ENCODE data around the gene ISLR. TPM values are rescaled to one million over a fixed set of nuclear protein-coding genes. Genes with fewer than 3 reads are reported as not detected.
A peak's percentile ranks its signal among the peaks of the same experiment; 100 is the strongest.

Gene ISLR
- total and polyA plus RNA-seq, 2 donors: 6.9 to 11.0 TPM

DNA sequence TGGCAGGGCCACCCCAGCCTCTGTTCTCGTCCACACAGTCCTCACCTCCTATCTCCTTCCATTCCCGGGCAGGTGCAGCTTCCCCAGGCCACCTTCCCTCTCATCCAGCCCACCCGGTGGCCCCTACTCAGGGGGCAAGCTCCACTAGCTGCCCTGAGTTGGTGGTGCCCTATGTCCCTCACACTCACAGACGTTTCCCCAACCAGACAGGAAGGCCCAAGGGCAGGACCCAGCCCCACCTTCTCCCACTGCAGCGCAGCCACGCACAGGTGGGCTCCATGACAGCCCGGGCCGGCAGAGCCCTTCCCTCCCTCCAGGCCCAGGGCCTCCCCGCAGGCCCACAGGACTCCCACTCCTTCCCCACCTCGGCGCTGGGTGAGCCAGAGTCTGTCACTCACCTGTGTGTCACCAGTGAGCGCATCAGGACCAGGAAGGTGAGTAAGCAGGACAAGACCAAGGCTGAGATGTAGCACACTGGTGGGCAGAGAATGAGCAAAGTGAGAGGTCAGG, 11.1 kb downstream of the ISLR start:
- Histone ChIP-seq H3K27me3 (ENCODE audit: control insufficient read depth in 2 of 2, insufficient read depth in 1 of 2, low read length in 1 of 2) (no peaks in the 10 kb centered on the region), H3K27ac (ENCODE audit: low read depth in 1 of 2, low read length in 1 of 2) (no peak overlapping the region), H3K4me3 (ENCODE audit: low read length in 2 of 2) (no peak overlapping the region), H3K9me3 (ENCODE audit: control insufficient read depth in 2 of 2, insufficient read depth in 1 of 2, low read length in 1 of 2) (no peaks in the 10 kb centered on the region), H3K36me3 (ENCODE audit: control insufficient read depth in 2 of 2, insufficient read depth in 2 of 2, low read length in 1 of 2) (no peaks in the 10 kb centered on the region), H3K4me1 (ENCODE audit: control insufficient read depth in 2 of 2, insufficient read depth in 2 of 2, low read length in 2 of 2) (peaks cover 0 to 6% of the 10 kb centered on the region in 2 donors)
- DNase-seq (ENCODE audit: low read depth in 6 of 9, low spot score in 9 of 9): no peak
- WGBS: 88% methylated on average over 12 of the region's 12 CpGs

DNA sequence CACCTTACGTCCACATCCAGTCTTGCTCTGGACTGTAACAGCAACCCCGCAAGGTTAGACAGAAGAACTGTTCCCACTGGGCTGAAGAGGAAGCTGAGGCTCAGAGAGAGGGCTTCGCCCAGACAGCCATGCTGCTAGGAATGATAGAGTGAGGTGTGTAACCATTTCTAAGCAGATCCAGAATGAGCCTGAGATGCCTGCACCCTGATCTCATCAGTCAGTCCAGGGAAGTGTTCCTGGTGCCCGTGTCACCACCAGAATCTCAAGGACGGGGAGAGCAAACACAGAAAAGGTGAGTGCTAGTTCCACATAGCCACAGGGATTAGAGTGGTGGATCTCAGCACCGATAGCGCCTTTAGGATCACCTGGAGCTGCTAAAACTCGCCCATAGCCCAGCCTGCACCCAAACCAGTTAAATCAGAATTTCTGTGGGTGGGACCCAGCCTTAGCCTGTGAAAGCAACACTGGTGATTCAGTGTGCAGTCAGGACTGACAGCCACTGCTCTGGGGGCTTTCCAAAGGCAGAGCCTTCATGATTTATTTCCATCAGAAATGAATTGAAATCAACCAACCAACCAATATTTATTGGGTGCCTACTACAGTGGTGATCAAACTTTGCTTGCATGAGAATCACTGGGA, 12.3 kb downstream of the ISLR start:
- Histone ChIP-seq H3K27me3 (ENCODE audit: control insufficient read depth in 2 of 2, insufficient read depth in 1 of 2, low read length in 1 of 2) (no peaks in the 10 kb centered on the region), H3K27ac (ENCODE audit: low read depth in 1 of 2, low read length in 1 of 2) (no peak overlapping the region), H3K4me1 (ENCODE audit: control insufficient read depth in 2 of 2, insufficient read depth in 2 of 2, low read length in 2 of 2) (no peaks in the 10 kb centered on the region), H3K4me3 (ENCODE audit: low read length in 2 of 2) (no peak overlapping the region), H3K9me3 (ENCODE audit: control insufficient read depth in 2 of 2, insufficient read depth in 1 of 2, low read length in 1 of 2) (no peaks in the 10 kb centered on the region), H3K36me3 (ENCODE audit: control insufficient read depth in 2 of 2, insufficient read depth in 2 of 2, low read length in 1 of 2) (no peaks in the 10 kb centered on the region)
- DNase-seq (ENCODE audit: low read depth in 6 of 9, low spot score in 9 of 9): no peak
- WGBS: 82% methylated on average over 8 of the region's 8 CpGs

DNA sequence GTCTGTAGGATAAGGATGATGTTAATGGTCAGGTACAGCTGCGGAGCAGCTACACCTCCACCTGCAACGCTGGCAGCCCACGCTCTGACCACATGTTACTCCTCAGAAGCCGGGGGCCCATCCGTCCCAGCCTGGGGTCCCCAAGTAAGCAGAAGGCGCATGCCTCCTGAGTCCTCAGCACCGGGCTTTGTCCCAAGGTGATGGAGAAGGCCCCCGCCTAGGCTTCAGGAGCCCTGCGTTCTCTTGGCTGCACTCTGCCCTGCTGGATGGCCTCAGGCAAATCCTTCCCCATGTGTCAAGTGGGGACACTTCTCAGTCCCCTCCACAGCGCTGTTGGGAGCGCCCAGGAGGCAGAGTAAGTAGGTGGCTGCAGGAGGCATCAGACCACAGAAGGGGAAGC, 14.7 kb downstream of the ISLR start:
- H3K27me3 ChIP-seq (ENCODE audit: control insufficient read depth in 2 of 2, insufficient read depth in 1 of 2, low read length in 1 of 2): no peaks in the 10 kb centered on the region
- no peak for DNase-seq (ENCODE audit: low read depth in 6 of 9, low spot score in 9 of 9)
- H3K9me3 ChIP-seq (ENCODE audit: control insufficient read depth in 2 of 2, insufficient read depth in 1 of 2, low read length in 1 of 2): peaks cover 0 to 5% of the 10 kb centered on the region in 2 donors
- 98% methylated on average over 11 of the region's 11 CpGs for WGBS
- H3K27ac ChIP-seq (ENCODE audit: low read depth in 1 of 2, low read length in 1 of 2): no peak overlapping the region
- no peaks in the 10 kb centered on the region for H3K36me3 ChIP-seq (ENCODE audit: control insufficient read depth in 2 of 2, insufficient read depth in 2 of 2, low read length in 1 of 2)
- no peak overlapping the region for H3K4me3 ChIP-seq (ENCODE audit: low read length in 2 of 2)
- peaks cover 0 to 10% of the 10 kb centered on the region in 2 donors for H3K4me1 ChIP-seq (ENCODE audit: control insufficient read depth in 2 of 2, insufficient read depth in 2 of 2, low read length in 2 of 2)

DNA sequence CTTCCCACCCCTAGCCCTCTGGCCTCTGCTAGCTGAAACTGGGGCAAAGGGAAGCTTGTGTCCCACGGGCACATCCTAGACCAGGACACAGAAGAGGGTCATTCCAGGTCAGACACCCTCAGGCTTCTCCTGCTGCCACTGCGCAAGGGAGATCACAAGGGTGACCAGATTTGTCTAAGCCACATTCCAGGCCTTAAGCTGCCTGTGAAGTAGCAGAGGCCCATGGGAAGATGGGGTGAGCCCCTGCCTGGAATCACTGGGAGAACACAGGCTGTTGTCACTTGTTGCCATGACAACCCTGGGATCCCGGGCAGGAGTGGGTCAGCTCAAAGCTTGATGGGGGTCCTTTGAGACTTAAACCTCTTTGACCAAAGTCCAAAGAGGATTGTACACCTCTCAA, 18.3 kb downstream of the ISLR start:
- Histone ChIP-seq H3K4me1 (ENCODE audit: control insufficient read depth in 2 of 2, insufficient read depth in 2 of 2, low read length in 2 of 2) (peaks cover 0 to 10% of the 10 kb centered on the region in 2 donors), H3K9me3 (ENCODE audit: control insufficient read depth in 2 of 2, insufficient read depth in 1 of 2, low read length in 1 of 2) (peaks cover 0 to 5% of the 10 kb centered on the region in 2 donors), H3K4me3 (ENCODE audit: low read length in 2 of 2) (no peak overlapping the region), H3K27ac (ENCODE audit: low read depth in 1 of 2, low read length in 1 of 2) (no peak overlapping the region), H3K36me3 (ENCODE audit: control insufficient read depth in 2 of 2, insufficient read depth in 2 of 2, low read length in 1 of 2) (peaks cover 0 to 3% of the 10 kb centered on the region in 2 donors), H3K27me3 (ENCODE audit: control insufficient read depth in 2 of 2, insufficient read depth in 1 of 2, low read length in 1 of 2) (no peaks in the 10 kb centered on the region)
- no peak for DNase-seq (ENCODE audit: low read depth in 6 of 9, low spot score in 9 of 9)
- 90% methylated on average over 3 of the region's 3 CpGs for WGBS

DNA sequence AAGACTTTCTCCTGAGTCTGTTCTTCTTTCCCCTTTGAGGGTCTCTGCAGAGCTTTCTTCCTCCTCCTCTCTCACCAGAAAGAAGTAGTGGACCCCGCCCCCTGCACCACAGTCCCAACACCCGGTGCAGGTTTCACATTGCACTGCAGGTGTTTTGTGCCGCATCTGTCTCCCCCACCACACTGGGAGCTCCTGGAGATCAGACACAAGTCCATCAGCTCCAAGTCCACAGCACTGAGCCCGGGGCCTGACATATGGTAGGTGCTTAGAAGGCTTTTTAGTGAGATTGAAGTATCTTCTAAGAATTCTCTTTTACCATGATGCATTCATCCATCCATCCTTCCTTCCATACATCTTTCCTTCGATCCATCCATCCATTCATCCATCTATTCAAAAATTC, 19.2 kb downstream of the ISLR start:
- DNase-seq (ENCODE audit: low read depth in 6 of 9, low spot score in 9 of 9): peak in 1 of 9 donors; percentile 38
- 76% methylated on average over 5 of the region's 5 CpGs for WGBS
- Histone ChIP-seq H3K27ac (ENCODE audit: low read depth in 1 of 2, low read length in 1 of 2) (no peak overlapping the region), H3K4me3 (ENCODE audit: low read length in 2 of 2) (no peak overlapping the region), H3K9me3 (ENCODE audit: control insufficient read depth in 2 of 2, insufficient read depth in 1 of 2, low read length in 1 of 2) (peaks cover 0 to 5% of the 10 kb centered on the region in 2 donors), H3K27me3 (ENCODE audit: control insufficient read depth in 2 of 2, insufficient read depth in 1 of 2, low read length in 1 of 2) (no peaks in the 10 kb centered on the region), H3K36me3 (ENCODE audit: control insufficient read depth in 2 of 2, insufficient read depth in 2 of 2, low read length in 1 of 2) (peaks cover 0 to 3% of the 10 kb centered on the region in 2 donors), H3K4me1 (ENCODE audit: control insufficient read depth in 2 of 2, insufficient read depth in 2 of 2, low read length in 2 of 2) (peaks cover 0 to 10% of the 10 kb centered on the region in 2 donors)

DNA sequence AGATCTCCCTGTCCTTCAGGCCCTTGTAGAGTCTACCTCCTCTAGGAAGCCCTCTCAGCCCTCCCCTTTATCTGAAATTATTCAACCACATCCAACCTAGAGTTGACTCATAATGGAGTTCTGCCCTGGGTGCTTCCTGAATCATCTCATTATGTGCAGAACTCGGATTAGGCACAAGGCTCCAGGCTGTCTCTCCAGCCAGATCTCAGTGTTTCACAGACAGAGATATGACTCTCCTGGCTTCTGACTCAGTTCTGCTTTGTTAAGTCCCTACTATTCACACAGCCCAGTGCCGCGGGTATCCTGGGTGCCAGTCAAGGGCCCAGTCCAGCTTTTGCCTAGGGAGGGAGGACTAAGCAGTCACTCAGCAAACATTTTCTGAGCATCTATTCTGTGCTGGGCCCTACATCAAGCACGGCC, 19.8 kb downstream of the ISLR start:
- no peak for DNase-seq (ENCODE audit: low read depth in 6 of 9, low spot score in 9 of 9)
- WGBS: 95% methylated on average over 4 of the region's 4 CpGs
- H3K4me1 ChIP-seq (ENCODE audit: control insufficient read depth in 2 of 2, insufficient read depth in 2 of 2, low read length in 2 of 2): peaks cover 0 to 10% of the 10 kb centered on the region in 2 donors

DNA sequence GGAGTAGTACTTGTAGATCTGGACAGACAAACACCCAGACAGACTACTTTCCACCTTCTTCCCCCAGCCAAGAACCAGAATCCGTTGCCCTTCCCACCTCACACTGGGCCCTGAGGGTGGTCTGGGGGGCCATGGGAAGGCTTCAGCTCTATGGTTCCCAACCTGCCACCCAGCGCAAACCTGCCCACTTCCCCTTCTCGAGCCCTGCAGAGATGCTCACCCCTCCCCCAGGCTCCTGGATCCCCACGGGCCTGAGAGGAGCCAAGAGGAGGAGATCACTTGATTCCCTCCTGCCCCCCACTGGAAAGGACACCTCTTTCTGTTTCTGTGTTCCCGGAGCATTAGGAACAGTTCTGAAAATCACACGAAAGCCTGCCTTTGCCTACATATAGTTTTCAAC, 20.4 kb downstream of the ISLR start:
- no peak overlapping the region for H3K27ac ChIP-seq (ENCODE audit: low read depth in 1 of 2, low read length in 1 of 2)
- WGBS: 53% methylated on average over 6 of the region's 6 CpGs
- no peaks in the 10 kb centered on the region for H3K27me3 ChIP-seq (ENCODE audit: control insufficient read depth in 2 of 2, insufficient read depth in 1 of 2, low read length in 1 of 2)
- peaks cover 0 to 10% of the 10 kb centered on the region in 2 donors for H3K4me1 ChIP-seq (ENCODE audit: control insufficient read depth in 2 of 2, insufficient read depth in 2 of 2, low read length in 2 of 2)
- DNase-seq (ENCODE audit: low read depth in 6 of 9, low spot score in 9 of 9): no peak
- peaks cover 0 to 5% of the 10 kb centered on the region in 2 donors for H3K9me3 ChIP-seq (ENCODE audit: control insufficient read depth in 2 of 2, insufficient read depth in 1 of 2, low read length in 1 of 2)
- H3K4me3 ChIP-seq (ENCODE audit: low read length in 2 of 2): no peak overlapping the region
- H3K36me3 ChIP-seq (ENCODE audit: control insufficient read depth in 2 of 2, insufficient read depth in 2 of 2, low read length in 1 of 2): peaks cover 0 to 3% of the 10 kb centered on the region in 2 donors

More for the DNA sequence above, 19.8 kb downstream of the ISLR start:
- H3K36me3 ChIP-seq (ENCODE audit: control insufficient read depth in 2 of 2, insufficient read depth in 2 of 2, low read length in 1 of 2): peaks cover 0 to 3% of the 10 kb centered on the region in 2 donors
- H3K4me3 ChIP-seq (ENCODE audit: low read length in 2 of 2): no peak overlapping the region
- H3K27ac ChIP-seq (ENCODE audit: low read depth in 1 of 2, low read length in 1 of 2): no peak overlapping the region
- no peaks in the 10 kb centered on the region for H3K27me3 ChIP-seq (ENCODE audit: control insufficient read depth in 2 of 2, insufficient read depth in 1 of 2, low read length in 1 of 2)
- H3K9me3 ChIP-seq (ENCODE audit: control insufficient read depth in 2 of 2, insufficient read depth in 1 of 2, low read length in 1 of 2): peaks cover 0 to 5% of the 10 kb centered on the region in 2 donors

DNA sequence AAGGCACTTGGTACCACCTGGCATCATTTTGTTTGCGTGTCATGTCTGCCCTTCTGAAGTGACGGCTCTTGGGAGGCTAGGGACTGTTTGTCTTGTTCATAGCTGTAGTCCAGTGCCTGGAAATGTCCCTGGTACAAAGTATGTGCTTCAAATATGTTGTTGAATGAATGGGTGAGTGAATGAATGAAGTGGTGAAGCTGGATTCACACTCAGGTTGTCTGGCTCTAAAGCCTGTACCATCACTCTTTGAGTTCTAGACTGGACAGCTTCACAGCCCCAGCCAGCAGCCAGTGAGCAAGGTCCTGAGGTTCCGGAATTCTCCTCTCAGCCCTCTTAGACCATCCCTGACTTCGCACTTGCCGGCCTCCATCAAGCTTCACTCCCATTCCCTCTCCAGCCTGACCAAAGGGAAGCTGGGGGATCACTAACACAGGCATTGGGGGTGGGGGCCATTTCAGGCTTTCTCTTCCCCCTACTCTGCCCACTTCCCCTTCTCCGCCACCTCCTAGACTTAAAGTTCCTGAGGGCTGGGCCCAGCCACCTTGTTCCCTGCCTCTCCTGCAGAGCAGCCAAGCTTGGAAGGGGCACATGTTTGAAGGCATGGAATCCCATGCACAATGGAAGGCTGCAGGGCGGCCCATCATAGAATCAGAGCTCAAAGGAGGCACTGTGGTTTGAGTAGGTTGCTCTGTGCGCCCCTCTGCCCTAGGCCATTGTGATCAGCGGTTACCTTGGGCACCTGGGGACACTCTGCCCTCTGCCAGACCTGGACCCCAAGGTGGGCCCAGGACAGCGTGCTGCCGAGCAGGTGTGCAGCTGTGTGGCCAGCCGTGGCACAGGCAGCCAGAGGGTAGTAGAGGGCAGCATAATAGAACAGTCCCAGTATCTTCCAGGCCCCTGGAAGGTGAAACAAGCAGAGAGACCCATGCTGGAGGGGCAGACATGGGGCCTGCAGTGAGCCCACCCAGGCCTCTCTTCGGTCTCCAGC, 21.4 kb downstream of the ISLR start:
- DNase-seq (ENCODE audit: low read depth in 6 of 9, low spot score in 9 of 9): no peak
- peaks cover 0 to 10% of the 10 kb centered on the region in 2 donors for H3K4me1 ChIP-seq (ENCODE audit: control insufficient read depth in 2 of 2, insufficient read depth in 2 of 2, low read length in 2 of 2)
- WGBS: 96% methylated on average over 13 of the region's 13 CpGs
- H3K4me3 ChIP-seq (ENCODE audit: low read length in 2 of 2): no peak overlapping the region
- no peak overlapping the region for H3K27ac ChIP-seq (ENCODE audit: low read depth in 1 of 2, low read length in 1 of 2)
- peaks cover 0 to 5% of the 10 kb centered on the region in 2 donors for H3K9me3 ChIP-seq (ENCODE audit: control insufficient read depth in 2 of 2, insufficient read depth in 1 of 2, low read length in 1 of 2)
- peaks cover 0 to 3% of the 10 kb centered on the region in 2 donors for H3K36me3 ChIP-seq (ENCODE audit: control insufficient read depth in 2 of 2, insufficient read depth in 2 of 2, low read length in 1 of 2)
- no peaks in the 10 kb centered on the region for H3K27me3 ChIP-seq (ENCODE audit: control insufficient read depth in 2 of 2, insufficient read depth in 1 of 2, low read length in 1 of 2)

DNA sequence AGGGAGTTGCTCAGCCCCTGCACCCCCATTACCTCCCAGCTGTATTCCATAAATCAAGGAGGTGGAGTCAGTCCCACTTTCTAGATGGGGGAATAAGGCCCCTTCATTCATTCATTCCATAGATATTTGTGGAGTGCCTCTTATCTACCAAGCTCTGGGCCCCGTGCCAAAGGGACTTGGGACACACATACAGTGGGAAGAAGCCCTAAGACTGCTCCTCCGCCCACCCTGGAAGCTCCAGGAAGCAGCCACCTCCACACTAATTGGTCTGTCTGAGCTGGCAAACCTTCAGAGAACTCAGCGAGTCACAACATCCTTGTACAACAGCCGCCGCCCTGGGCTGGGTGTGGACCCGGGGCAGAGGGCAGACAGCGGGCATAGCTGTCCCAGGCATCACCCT, 22.7 kb downstream of the ISLR start:
- no peak overlapping the region for H3K4me3 ChIP-seq (ENCODE audit: low read length in 2 of 2)
- no peak for DNase-seq (ENCODE audit: low read depth in 6 of 9, low spot score in 9 of 9)
- WGBS: 91% methylated on average over 7 of the region's 7 CpGs
- H3K9me3 ChIP-seq (ENCODE audit: control insufficient read depth in 2 of 2, insufficient read depth in 1 of 2, low read length in 1 of 2): peaks cover 0 to 5% of the 10 kb centered on the region in 2 donors
- peaks cover 0 to 18% of the 10 kb centered on the region in 2 donors for H3K4me1 ChIP-seq (ENCODE audit: control insufficient read depth in 2 of 2, insufficient read depth in 2 of 2, low read length in 2 of 2)
- H3K27ac ChIP-seq (ENCODE audit: low read depth in 1 of 2, low read length in 1 of 2): no peak overlapping the region
- no peaks in the 10 kb centered on the region for H3K27me3 ChIP-seq (ENCODE audit: control insufficient read depth in 2 of 2, insufficient read depth in 1 of 2, low read length in 1 of 2)
- H3K36me3 ChIP-seq (ENCODE audit: control insufficient read depth in 2 of 2, insufficient read depth in 2 of 2, low read length in 1 of 2): peaks cover 0 to 3% of the 10 kb centered on the region in 2 donors

All from thymus (tissue), 11 donors.